ENCODE data around the gene FBXO21. TPM values are rescaled to one million over a fixed set of nuclear protein-coding genes. Genes with fewer than 3 reads are reported as not detected.
"Not testable (repeated sequence)": the region's sequence is repeated elsewhere in the genome, so short reads cannot be mapped to it uniquely, and the experiment has no call there.

FBXO21 gene
- total RNA-seq, 3 donors from 2014 or later (not counting 1 experiment from before 2014, with no cell fraction given): 39.8 to 48.8 (median 39.9) TPM

DNA sequence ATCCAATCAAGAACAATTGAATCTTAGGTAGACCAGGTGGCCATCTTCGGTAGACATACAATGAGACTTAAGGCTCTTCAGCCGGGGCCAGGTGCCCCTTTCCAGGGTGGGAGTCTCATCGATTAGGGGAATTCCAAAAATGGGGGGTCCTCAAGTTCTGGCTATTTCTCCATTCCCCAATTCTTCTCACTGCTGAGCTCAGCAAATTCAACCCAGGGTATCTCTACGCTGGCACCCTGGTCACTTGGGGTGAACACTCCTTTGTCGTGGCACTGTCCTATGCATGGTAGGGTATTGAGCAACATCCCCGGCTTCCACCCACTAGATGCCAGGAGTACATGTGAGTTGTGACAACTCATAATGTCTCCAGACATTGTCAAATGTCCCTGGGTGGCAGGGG lies 34.9 kb upstream of the FBXO21 start:
- H3K27me3 Mint-ChIP-seq (ENCODE audit: low read depth in 2 of 2): peaks cover 9 to 19% of the 10 kb centered on the region in 2 donors
- H3K27ac Mint-ChIP-seq: no peak overlapping the region
- WGBS (ENCODE audit: insufficient coverage): 98% methylated on average over 6 of the region's 6 CpGs
- no peak for DNase-seq
- H3K36me3 Mint-ChIP-seq: no peaks in the 10 kb centered on the region
- Histone ChIP-seq H3K9me3 (ENCODE audit: control insufficient read depth, insufficient read depth, low read length) (no peaks in the 10 kb centered on the region), H3K36me3 (ENCODE audit: control insufficient read depth, insufficient read depth, low read length) (no peaks in the 10 kb centered on the region), H3K27ac (ENCODE audit: low read length) (no peak overlapping the region), H3K27me3 (ENCODE audit: control insufficient read depth, insufficient read depth, low read length) (peaks cover 2% of the 10 kb centered on the region), H3K4me1 (ENCODE audit: control insufficient read depth, insufficient read depth, low read length) (no peaks in the 10 kb centered on the region), H3K4me3 (ENCODE audit: low read length) (no peak overlapping the region)
- intact Hi-C loops (cut with micrococcal nuclease): no loop called here
- TF ChIP-seq, protein P1, sequence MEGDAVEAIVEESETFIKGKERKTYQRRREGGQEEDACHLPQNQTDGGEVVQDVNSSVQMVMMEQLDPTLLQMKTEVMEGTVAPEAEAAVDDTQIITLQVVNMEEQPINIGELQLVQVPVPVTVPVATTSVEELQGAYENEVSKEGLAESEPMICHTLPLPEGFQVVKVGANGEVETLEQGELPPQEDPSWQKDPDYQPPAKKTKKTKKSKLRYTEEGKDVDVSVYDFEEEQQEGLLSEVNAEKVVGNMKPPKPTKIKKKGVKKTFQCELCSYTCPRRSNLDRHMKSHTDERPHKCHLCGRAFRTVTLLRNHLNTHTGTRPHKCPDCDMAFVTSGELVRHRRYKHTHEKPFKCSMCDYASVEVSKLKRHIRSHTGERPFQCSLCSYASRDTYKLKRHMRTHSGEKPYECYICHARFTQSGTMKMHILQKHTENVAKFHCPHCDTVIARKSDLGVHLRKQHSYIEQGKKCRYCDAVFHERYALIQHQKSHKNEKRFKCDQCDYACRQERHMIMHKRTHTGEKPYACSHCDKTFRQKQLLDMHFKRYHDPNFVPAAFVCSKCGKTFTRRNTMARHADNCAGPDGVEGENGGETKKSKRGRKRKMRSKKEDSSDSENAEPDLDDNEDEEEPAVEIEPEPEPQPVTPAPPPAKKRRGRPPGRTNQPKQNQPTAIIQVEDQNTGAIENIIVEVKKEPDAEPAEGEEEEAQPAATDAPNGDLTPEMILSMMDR (IDR thresholded peaks at IDR 0.05): no peak
- H3K9me3 Mint-ChIP-seq: no peaks in the 10 kb centered on the region
- ATAC-seq: no peak
- no peak overlapping the region for H3K4me3 Mint-ChIP-seq
- no peaks in the 10 kb centered on the region for H3K4me1 Mint-ChIP-seq

DNA sequence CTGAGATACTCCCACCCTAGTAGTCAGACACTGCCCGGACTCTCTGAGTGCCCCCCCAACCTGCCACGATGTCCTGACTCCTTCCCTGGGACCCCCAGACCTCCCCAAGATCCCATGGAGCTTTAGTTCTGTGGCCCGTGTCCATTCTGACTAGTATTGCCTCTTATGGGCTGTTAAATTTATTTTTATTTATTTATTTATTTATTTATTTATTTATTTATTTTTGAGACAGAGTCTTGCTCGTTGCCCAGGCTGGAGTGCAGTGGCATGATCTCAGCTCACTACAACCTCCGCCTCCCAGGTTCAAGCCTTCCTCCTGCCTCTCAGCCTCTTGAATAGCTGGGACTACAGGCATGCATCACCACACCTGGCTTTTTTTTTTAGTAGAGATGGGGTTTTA lies 30.7 kb upstream of the FBXO21 start:
- WGBS (ENCODE audit: insufficient coverage): 92% methylated on average over 3 of the region's 5 CpGs
- not testable (repeated sequence) for H3K27ac Mint-ChIP-seq

DNA sequence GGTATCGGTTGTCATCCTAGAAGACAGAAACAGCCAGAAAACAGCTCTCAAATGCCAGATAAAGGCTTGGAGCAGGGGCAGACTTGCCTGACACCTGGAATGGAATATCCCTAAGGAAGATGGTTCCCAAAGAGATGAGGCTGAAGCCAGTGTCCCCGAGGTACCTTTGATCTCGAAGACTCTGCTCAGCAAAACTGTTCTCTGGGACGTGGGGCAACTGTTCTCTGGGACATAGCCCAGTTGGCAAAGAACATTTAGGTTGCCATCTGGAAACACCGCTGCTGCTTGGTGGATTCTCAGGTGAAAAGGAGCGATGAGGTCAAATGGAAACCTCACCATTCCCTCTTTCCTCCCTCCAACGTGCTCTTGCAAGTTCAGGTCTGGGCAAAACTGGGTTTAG lies 27.9 kb upstream of the FBXO21 start:
- no peaks in the 10 kb centered on the region for H3K4me1 ChIP-seq (ENCODE audit: control insufficient read depth, insufficient read depth, low read length)
- TF ChIP-seq, protein P1 (IDR thresholded peaks at IDR 0.05): no peak
- ATAC-seq (no peak), DNase-seq (no peak)
- H3K27me3 ChIP-seq (ENCODE audit: control insufficient read depth, insufficient read depth, low read length): no peaks in the 10 kb centered on the region
- no peak overlapping the region for H3K27ac ChIP-seq (ENCODE audit: low read length)
- H3K9me3 ChIP-seq (ENCODE audit: control insufficient read depth, insufficient read depth, low read length): no peaks in the 10 kb centered on the region
- Mint-ChIP-seq H3K27me3 (ENCODE audit: low read depth in 2 of 2) (peaks cover 11 to 15% of the 10 kb centered on the region in 2 donors), H3K9me3 (no peaks in the 10 kb centered on the region), H3K36me3 (no peaks in the 10 kb centered on the region), H3K4me1 (no peaks in the 10 kb centered on the region), H3K27ac (no peak overlapping the region), H3K4me3 (no peak overlapping the region)
- H3K4me3 ChIP-seq (ENCODE audit: low read length): no peak overlapping the region
- WGBS (ENCODE audit: insufficient coverage): 78% methylated on average over 7 of the region's 7 CpGs
- intact Hi-C loops (cut with micrococcal nuclease): no loop called here
- H3K36me3 ChIP-seq (ENCODE audit: control insufficient read depth, insufficient read depth, low read length): no peaks in the 10 kb centered on the region

More for the DNA sequence above, 30.7 kb upstream of the FBXO21 start:
- H3K4me1 ChIP-seq (ENCODE audit: control insufficient read depth, insufficient read depth, low read length); H3K9me3 ChIP-seq (ENCODE audit: control insufficient read depth, insufficient read depth, low read length); H3K27ac ChIP-seq (ENCODE audit: low read length); H3K36me3 Mint-ChIP-seq; H3K36me3 ChIP-seq (ENCODE audit: control insufficient read depth, insufficient read depth, low read length); ATAC-seq; intact Hi-C loops (cut with micrococcal nuclease); H3K4me1 Mint-ChIP-seq; DNase-seq; H3K4me3 ChIP-seq (ENCODE audit: low read length); H3K27me3 ChIP-seq (ENCODE audit: control insufficient read depth, insufficient read depth, low read length); H3K9me3 Mint-ChIP-seq; H3K4me3 Mint-ChIP-seq: not testable (repeated sequence)
- peaks cover 7 to 10% of the 10 kb centered on the region in 2 donors for H3K27me3 Mint-ChIP-seq (ENCODE audit: low read depth in 2 of 2)

DNA sequence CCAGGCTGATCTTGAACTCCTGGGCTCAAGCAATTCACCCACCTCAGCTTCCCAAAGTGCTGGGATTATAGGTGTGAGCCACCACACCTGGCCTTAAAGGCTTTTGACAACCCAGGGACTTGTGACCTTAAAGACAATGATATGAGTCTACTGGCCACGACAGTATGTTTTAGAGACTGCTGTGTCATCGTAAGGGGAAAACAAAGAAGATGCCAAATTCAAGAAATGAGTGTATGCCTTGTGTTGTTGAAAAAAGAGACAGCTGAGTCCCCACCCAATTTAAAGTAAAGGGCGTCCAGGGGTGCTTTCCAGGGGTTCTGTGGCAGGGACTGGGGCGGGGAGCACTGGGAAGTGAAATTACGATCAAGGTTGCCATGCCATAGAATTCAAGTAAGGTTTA lies 26.4 kb upstream of the FBXO21 start:
- H3K27me3 Mint-ChIP-seq (ENCODE audit: low read depth in 2 of 2): peaks cover 16 to 18% of the 10 kb centered on the region in 2 donors
- H3K27ac ChIP-seq (ENCODE audit: low read length): no peak overlapping the region
- H3K36me3 ChIP-seq (ENCODE audit: control insufficient read depth, insufficient read depth, low read length): no peaks in the 10 kb centered on the region
- no peaks in the 10 kb centered on the region for H3K4me1 ChIP-seq (ENCODE audit: control insufficient read depth, insufficient read depth, low read length)
- no peaks in the 10 kb centered on the region for H3K9me3 Mint-ChIP-seq
- intact Hi-C loops (cut with micrococcal nuclease): no loop called here
- H3K4me3 Mint-ChIP-seq: no peak overlapping the region
- WGBS (ENCODE audit: insufficient coverage): 72% methylated on average over 5 of the region's 5 CpGs
- no peaks in the 10 kb centered on the region for H3K9me3 ChIP-seq (ENCODE audit: control insufficient read depth, insufficient read depth, low read length)
- no peaks in the 10 kb centered on the region for H3K4me1 Mint-ChIP-seq
- ATAC-seq (no peak), DNase-seq (no peak)
- no peaks in the 10 kb centered on the region for H3K27me3 ChIP-seq (ENCODE audit: control insufficient read depth, insufficient read depth, low read length)
- TF ChIP-seq, protein P1 (IDR thresholded peaks at IDR 0.05): no peak
- no peak overlapping the region for H3K4me3 ChIP-seq (ENCODE audit: low read length)
- no peak overlapping the region for H3K27ac Mint-ChIP-seq
- no peaks in the 10 kb centered on the region for H3K36me3 Mint-ChIP-seq

Data from natural killer cell (primary cell).